Ishikawa (cell line): ENCODE measurements around the gene EYA2.

Experiments used
- CEBPB ChIP-seq: IDR thresholded peaks from 2 replicates; pipeline ENCODE4 v1.6.1; 2012
- CREB1 ChIP-seq: IDR thresholded peaks from 2 replicates; pipeline ENCODE4 v1.6.1; 2012; ENCODE audit warnings: low read depth
- EGR1 ChIP-seq: IDR thresholded peaks from 2 replicates; pipeline ENCODE4 v1.6.1; 2012
- EP300 ChIP-seq: IDR thresholded peaks from 2 replicates; pipeline ENCODE4 v1.6.1; 2012; ENCODE audit warnings: borderline replicate concordance
- FOXM1 ChIP-seq: IDR thresholded peaks from 2 replicates; pipeline ENCODE4 v1.6.1; 2012; ENCODE audit warnings: low read depth, borderline replicate concordance
- MAX ChIP-seq: IDR thresholded peaks from 2 replicates; pipeline ENCODE4 v1.6.1; 2012
- NFIC ChIP-seq: IDR thresholded peaks from 2 replicates; pipeline ENCODE4 v1.6.1; 2012
- RAD21 ChIP-seq: IDR thresholded peaks from 2 replicates; pipeline ENCODE4 v1.6.1; 2012; ENCODE audit warnings: low read depth
- REST ChIP-seq: IDR thresholded peaks from 2 replicates; pipeline ENCODE4 v1.6.1; 2012; ENCODE audit warnings: low read depth, mild to moderate bottlenecking
- TAF1 ChIP-seq: IDR thresholded peaks from 2 replicates; pipeline ENCODE4 v1.6.1; 2012; ENCODE audit warnings: low read depth, mild to moderate bottlenecking
- TCF12 ChIP-seq: IDR thresholded peaks from 2 replicates; pipeline ENCODE4 v1.6.1; 2012; ENCODE audit warnings: low read depth
- TEAD4 ChIP-seq: IDR thresholded peaks from 2 replicates; pipeline ENCODE4 v1.6.1; 2012
- USF1 ChIP-seq: IDR thresholded peaks from 2 replicates; pipeline ENCODE4 v1.6.1; 2012
- YY1 ChIP-seq: IDR thresholded peaks from 2 replicates; pipeline ENCODE4 v1.6.1; 2012; ENCODE audit warnings: low read depth
- ZBTB7A ChIP-seq: IDR thresholded peaks from 2 replicates; pipeline ENCODE4 v1.6.1; 2012; ENCODE audit warnings: low read depth

EYA2 gene

GRCh38 chr20:46894579-46894958, at the start of gene EYA2:
Gene EYA2 (plus strand): TSS chr20:46894843. CDS start chr20:46990011, 95,168 bp downstream.
- TF ChIP-seq EGR1 = no peak
- TF ChIP-seq ZBTB7A = no peak
- TF ChIP-seq YY1 = no peak
- TF ChIP-seq TEAD4 = no peak

GRCh38 chr20:46844965-46845364, 49.7 kb upstream of the EYA2 start:
- TF ChIP-seq EP300 (no peak), YY1 (no peak), REST (no peak), CREB1 (no peak), ZBTB7A (no peak), USF1 (no peak), CEBPB (no peak), RAD21 (no peak), EGR1 (no peak), TEAD4 (no peak), TAF1 (no peak), FOXM1 (no peak), MAX (no peak), TCF12 (no peak), NFIC (no peak)

GRCh38 chr20:46849269-46849668, 45.4 kb upstream of the EYA2 start:
- TF ChIP-seq MAX (no peak), REST (no peak), EGR1 (no peak), NFIC (no peak), EP300 (no peak)

- no peak for TF ChIP-seq FOXM1
- no peak for TF ChIP-seq YY1
- TF ChIP-seq NFIC = no peak
- TF ChIP-seq REST = no peak
- no peak for TF ChIP-seq ZBTB7A
- no peak for TF ChIP-seq TAF1
- no peak for TF ChIP-seq EGR1
- TF ChIP-seq TEAD4 = no peak
- TF ChIP-seq RAD21 = no peak
- TF ChIP-seq CEBPB = no peak
- TF ChIP-seq EP300 = no peak
- TF ChIP-seq MAX = no peak
- no peak for TF ChIP-seq TCF12
- no peak for TF ChIP-seq CREB1
- no peak for TF ChIP-seq USF1
Measured at GRCh38 chr20:46849751-46850150, 44.9 kb upstream of the EYA2 start.

- TF ChIP-seq TAF1 (no peak), REST (no peak), EP300 (no peak), RAD21 (no peak), CEBPB (no peak), FOXM1 (no peak), MAX (no peak), EGR1 (no peak), NFIC (no peak), USF1 (no peak), TEAD4 (no peak), ZBTB7A (no peak), TCF12 (no peak), CREB1 (no peak), YY1 (no peak)
Measured at GRCh38 chr20:46850416-46850815, 44.2 kb upstream of the EYA2 start.
